SK-N-SH (cell line): ENCODE measurements around the gene CTNNA3. TPM values are rescaled to one million over a fixed set of nuclear protein-coding genes. Genes with fewer than 3 reads are reported as not detected.

Experiments used
- CTCF ChIA-PET: fragments of 300-600, 350-600 bp; formaldehyde crosslinking; extraction: SDS; loops from one replicate; lab custom pipeline; 2021; lab: Yijun Ruan, JAX
- POLR2A ChIA-PET: fragments of 350-600 bp; sonication (Branson Sonifier 250); formaldehyde crosslinking; extraction: SDS; loops from one replicate; lab custom pipeline; 2020; ENCODE audit warnings: antibody characterized with exemption, inconsistent platforms; lab: Yijun Ruan, JAX
- DNase-seq: peaks from one replicate; pipeline ENCODE4 v3.0.0; 2012
- H2AFZ ChIP-seq: fragments of 200-600 bp; sonication (generic); 2 replicates; pipeline ENCODE4 v1.8.1; 2016; ENCODE audit warnings: antibody characterized with exemption, mild to moderate bottlenecking, low read depth
- H3F3A ChIP-seq: fragments of 200-600 bp; sonication (generic); replicated peaks from 2 replicates; pipeline ENCODE3; 2016; ENCODE audit warnings: antibody characterized with exemption, mild to moderate bottlenecking; ENCODE audit not compliant: insufficient read depth
- H3K27ac ChIP-seq, 2 experiments: fragments of 200-500 bp in 1 of 2; fragments of 200-600 bp in 1 of 2; sonication (Bioruptor generic) in 1 of 2; sonication (generic), shearing (Covaris generic) in 1 of 2; 2 replicates each; pipeline versions ENCODE4 v1.5.1 to v1.6.1; 2014 to 2016; ENCODE audit warnings: low read depth in 2 of 2, inconsistent platforms in 1 of 2, low read length in 1 of 2, mild to moderate bottlenecking in 1 of 2, mixed read lengths in 1 of 2
- H3K27me3 ChIP-seq: fragments of 200-600 bp; sonication (generic), shearing (Covaris generic); 2 replicates; pipeline ENCODE4 v1.6.1; 2016; ENCODE audit warnings: mixed run types; ENCODE audit not compliant: insufficient read depth
- H3K36me3 ChIP-seq, 2 experiments: fragments of 200-500 bp in 1 of 2; fragments of 200-600 bp in 1 of 2; sonication (Bioruptor generic) in 1 of 2; sonication (generic) in 1 of 2; replicated peaks in 1 of 2; 2 replicates each; pipeline versions ENCODE3 to v1.5.1; 2014 to 2016; ENCODE audit warnings: low read length in 1 of 2, mild to moderate bottlenecking in 1 of 2; ENCODE audit not compliant: insufficient read depth in 2 of 2, control insufficient read depth in 1 of 2
- H3K4me1 ChIP-seq, 2 experiments: fragments of 200-500 bp in 1 of 2; fragments of 200-600 bp in 1 of 2; sonication (Bioruptor generic) in 1 of 2; sonication (generic), shearing (Covaris generic) in 1 of 2; 2 replicates each; pipeline versions ENCODE4 v1.5.1 to v1.6.1; 2014 to 2016; ENCODE audit warnings: low read depth in 1 of 2, low read length in 1 of 2, mixed run types in 1 of 2; ENCODE audit not compliant: insufficient read depth in 2 of 2, control insufficient read depth in 1 of 2
- H3K4me2 ChIP-seq: fragments of 200-600 bp; sonication (generic), shearing (Covaris generic); 2 replicates; pipeline ENCODE4 v1.6.1; 2017; ENCODE audit warnings: mixed run types
- H3K4me3 ChIP-seq, 2 experiments: fragments of 200-500 bp in 1 of 2; fragments of 200-600 bp in 1 of 2; sonication (Bioruptor generic) in 1 of 2; sonication (generic), shearing (Covaris generic) in 1 of 2; 2 replicates each; pipeline versions ENCODE4 v1.5.1 to v1.8.1; 2014 to 2016; ENCODE audit warnings: low read depth in 2 of 2, inconsistent platforms in 1 of 2, low read length in 1 of 2, mild to moderate bottlenecking in 1 of 2, mixed read lengths in 1 of 2, moderate library complexity in 1 of 2
- H3K79me2 ChIP-seq: fragments of 200-600 bp; sonication (generic); 2 replicates; pipeline ENCODE4 v1.8.1; 2017; ENCODE audit warnings: mild to moderate bottlenecking; ENCODE audit not compliant: insufficient read depth
- H3K9ac ChIP-seq: fragments of 200-600 bp; sonication (generic); 2 replicates; pipeline ENCODE4 v1.6.1; 2017; ENCODE audit warnings: mixed run types
- H3K9me2 ChIP-seq: fragments of 200-600 bp; sonication (generic); 2 replicates; pipeline ENCODE4 v1.6.1; 2017; ENCODE audit warnings: mixed run types
- H3K9me3 ChIP-seq: fragments of 200-600 bp; sonication (generic); 2 replicates; pipeline ENCODE4 v1.6.1; 2017; ENCODE audit warnings: mixed run types, mild to moderate bottlenecking, moderate library complexity
- H4K20me1 ChIP-seq: fragments of 200-600 bp; sonication (generic); 2 replicates; pipeline ENCODE4 v1.6.1; 2017; ENCODE audit warnings: mild to moderate bottlenecking, mixed run types; ENCODE audit not compliant: insufficient read depth
- CHD2 ChIP-seq: fragments of 150-350 bp; IDR thresholded peaks from 2 replicates; pipeline ENCODE4 v1.6.1; 2018; ENCODE audit warnings: low read length; ENCODE audit not compliant: partially characterized antibody
- EZH2phosphoT487 ChIP-seq: fragments of 200-600 bp; sonication (generic); IDR thresholded peaks from 2 replicates; pipeline ENCODE4 v1.6.1; 2017; ENCODE audit warnings: low read depth, mixed run types, mild to moderate bottlenecking, antibody characterized with exemption, moderate library complexity, borderline replicate concordance
- FOSL2 ChIP-seq: IDR thresholded peaks from 2 replicates; pipeline ENCODE4 v1.4.0; 2012; ENCODE audit warnings: low read depth, mild to moderate bottlenecking, moderate library complexity, borderline replicate concordance
- FOXJ3 ChIP-seq: sonication (generic); formaldehyde crosslinking; IDR thresholded peaks from 2 replicates; pipeline ENCODE4 v1.5.1; 2020; ENCODE audit warnings: mild to moderate bottlenecking, missing genetic modification reagents
- GABPA ChIP-seq: IDR thresholded peaks from 2 replicates; pipeline ENCODE4 v1.4.0; 2012; ENCODE audit warnings: low read depth, mild to moderate bottlenecking
- NFIC ChIP-seq: IDR thresholded peaks from 2 replicates; pipeline ENCODE4 v1.4.0; 2012; ENCODE audit warnings: borderline replicate concordance
- RAD21 ChIP-seq: IDR thresholded peaks from 2 replicates; pipeline ENCODE4 v1.6.1; 2012; ENCODE audit warnings: mild to moderate bottlenecking, low read length
- RCOR1 ChIP-seq: fragments of 150-350 bp; IDR thresholded peaks from 2 replicates; pipeline ENCODE4 v1.6.1; 2017; ENCODE audit warnings: antibody characterized with exemption, low read length
- RFX5 ChIP-seq: IDR thresholded peaks from 2 replicates; pipeline ENCODE4 v1.6.1; 2012; ENCODE audit warnings: mild to moderate bottlenecking, improper control_type of control experiment, low read length
- SMC3 ChIP-seq: IDR thresholded peaks from 2 replicates; pipeline ENCODE4 v1.6.1; 2012; ENCODE audit warnings: low read depth, low read length, improper control_type of control experiment
- TAF1 ChIP-seq: IDR thresholded peaks from 2 replicates; pipeline ENCODE4 v1.6.1; 2012; ENCODE audit warnings: low read depth, mild to moderate bottlenecking, low read length, moderate library complexity, borderline replicate concordance
- TCF12 ChIP-seq: IDR thresholded peaks from 2 replicates; pipeline ENCODE4 v1.4.0; 2012
- WGBS: methylation state at CpG from one replicate; pipeline ENCODE4 v1.1.6; 2017; ENCODE audit warnings: low lambda C conversion rate; 5-methylcytosine and 5-hydroxymethylcytosine counted together
- polyA plus RNA-seq, 3 experiments: library from polyadenylated mRNA; depleted of rRNA; stranded (reverse); fragments of >200 nt; gene quantifications; 2 replicates each; pipeline ENCODE4 v1.2.3, GENCODE V29; 2012
- TF ChIP-seq, protein P1 (sequence below): IDR thresholded peaks from 2 replicates; pipeline ENCODE4 v1.4.0; 2012; ENCODE audit warnings: low read depth
- TF ChIP-seq, protein P2 (sequence below): fragments of 200-600 bp; sonication (generic); IDR thresholded peaks from 2 replicates; pipeline ENCODE4 v1.6.1; 2017; ENCODE audit warnings: antibody characterized with exemption, mild to moderate bottlenecking, moderate library complexity
- TF ChIP-seq, protein P3 (sequence below): IDR thresholded peaks from 2 replicates; pipeline ENCODE4; 2012

The CTNNA3 gene
- polyA plus RNA-seq, 1 of the 3 experiments (the other 2 are of a cell fraction) = not detected

DNA sequence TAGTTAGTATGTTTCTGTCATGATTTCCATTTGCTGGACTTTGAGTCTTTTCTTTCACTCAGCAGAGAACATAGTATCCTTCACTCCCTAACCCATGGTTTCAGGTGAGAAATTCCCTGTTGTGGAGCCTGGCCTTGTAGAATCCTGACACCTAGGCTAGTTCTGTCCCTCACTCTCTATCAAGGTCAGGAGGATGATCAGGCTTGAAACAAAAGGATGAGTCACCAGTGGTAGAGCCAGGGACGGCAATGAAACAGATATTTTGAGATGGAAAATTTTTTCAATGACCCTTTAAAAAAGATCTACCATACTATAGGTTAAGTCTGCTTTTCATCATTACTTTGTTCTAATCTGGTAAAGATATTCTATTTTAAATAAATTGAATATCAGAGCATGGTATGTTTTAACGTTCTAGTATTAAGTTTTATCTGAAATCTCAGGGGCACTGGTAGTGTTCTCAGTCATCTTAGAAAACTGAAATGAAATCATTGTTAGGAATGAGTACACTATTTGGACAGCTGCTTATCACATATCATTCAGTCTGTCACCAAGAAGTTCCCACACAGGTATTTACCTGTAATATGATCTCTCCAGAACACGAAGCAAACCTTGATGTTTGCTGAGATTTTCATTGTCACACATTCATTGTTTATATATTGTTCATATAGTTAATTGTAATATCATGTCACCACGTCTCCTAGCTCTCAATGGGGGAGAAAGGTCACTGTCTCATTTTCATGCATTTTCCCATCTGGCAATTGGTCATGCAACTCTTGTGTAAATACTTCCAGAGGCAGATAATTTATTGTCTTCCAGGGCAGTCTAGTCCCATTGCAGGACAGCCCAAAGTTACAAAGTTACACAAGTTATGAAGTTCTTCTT, 1070.0 kb downstream of the CTNNA3 start:
- Histone ChIP-seq H4K20me1 (no peaks in the 10 kb centered on the region), H3K79me2 (no peaks in the 10 kb centered on the region), H3K9me3 (no peaks in the 10 kb centered on the region), H3K4me2 (no peak overlapping the region), H3F3A (no peaks in the 10 kb centered on the region), H2AFZ (no peak overlapping the region), H3K4me3 (no peak overlapping the region), H3K9ac (no peak overlapping the region), H3K27ac (no peak overlapping the region), H3K9me2 (peaks cover 6% of the 10 kb centered on the region; the same call in 1 of the 2 replicates), H3K27me3 (no peaks in the 10 kb centered on the region), H3K4me1 (no peaks in the 10 kb centered on the region), H3K36me3 (no peaks in the 10 kb centered on the region)
- TF ChIP-seq TCF12 = no peak
- TF ChIP-seq, protein P1, sequence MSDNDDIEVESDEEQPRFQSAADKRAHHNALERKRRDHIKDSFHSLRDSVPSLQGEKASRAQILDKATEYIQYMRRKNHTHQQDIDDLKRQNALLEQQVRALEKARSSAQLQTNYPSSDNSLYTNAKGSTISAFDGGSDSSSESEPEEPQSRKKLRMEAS = no peak
- no peak for TF ChIP-seq NFIC
- TF ChIP-seq FOSL2 = no peak
- no peak for TF ChIP-seq TAF1
- TF ChIP-seq SMC3 = no peak
- TF ChIP-seq RCOR1 = no peak
- TF ChIP-seq CHD2 = no peak
- TF ChIP-seq, protein P2, sequence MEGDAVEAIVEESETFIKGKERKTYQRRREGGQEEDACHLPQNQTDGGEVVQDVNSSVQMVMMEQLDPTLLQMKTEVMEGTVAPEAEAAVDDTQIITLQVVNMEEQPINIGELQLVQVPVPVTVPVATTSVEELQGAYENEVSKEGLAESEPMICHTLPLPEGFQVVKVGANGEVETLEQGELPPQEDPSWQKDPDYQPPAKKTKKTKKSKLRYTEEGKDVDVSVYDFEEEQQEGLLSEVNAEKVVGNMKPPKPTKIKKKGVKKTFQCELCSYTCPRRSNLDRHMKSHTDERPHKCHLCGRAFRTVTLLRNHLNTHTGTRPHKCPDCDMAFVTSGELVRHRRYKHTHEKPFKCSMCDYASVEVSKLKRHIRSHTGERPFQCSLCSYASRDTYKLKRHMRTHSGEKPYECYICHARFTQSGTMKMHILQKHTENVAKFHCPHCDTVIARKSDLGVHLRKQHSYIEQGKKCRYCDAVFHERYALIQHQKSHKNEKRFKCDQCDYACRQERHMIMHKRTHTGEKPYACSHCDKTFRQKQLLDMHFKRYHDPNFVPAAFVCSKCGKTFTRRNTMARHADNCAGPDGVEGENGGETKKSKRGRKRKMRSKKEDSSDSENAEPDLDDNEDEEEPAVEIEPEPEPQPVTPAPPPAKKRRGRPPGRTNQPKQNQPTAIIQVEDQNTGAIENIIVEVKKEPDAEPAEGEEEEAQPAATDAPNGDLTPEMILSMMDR = no peak
- TF ChIP-seq, protein P3, sequence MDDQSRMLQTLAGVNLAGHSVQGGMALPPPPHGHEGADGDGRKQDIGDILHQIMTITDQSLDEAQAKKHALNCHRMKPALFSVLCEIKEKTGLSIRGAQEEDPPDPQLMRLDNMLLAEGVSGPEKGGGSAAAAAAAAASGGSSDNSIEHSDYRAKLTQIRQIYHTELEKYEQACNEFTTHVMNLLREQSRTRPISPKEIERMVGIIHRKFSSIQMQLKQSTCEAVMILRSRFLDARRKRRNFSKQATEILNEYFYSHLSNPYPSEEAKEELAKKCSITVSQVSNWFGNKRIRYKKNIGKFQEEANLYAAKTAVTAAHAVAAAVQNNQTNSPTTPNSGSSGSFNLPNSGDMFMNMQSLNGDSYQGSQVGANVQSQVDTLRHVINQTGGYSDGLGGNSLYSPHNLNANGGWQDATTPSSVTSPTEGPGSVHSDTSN = no peak
- no peak for TF ChIP-seq RAD21
- no peak for TF ChIP-seq FOXJ3 (CRISPR knock-in tag)
- no peak for TF ChIP-seq EZH2phosphoT487
- POLR2A ChIA-PET = no interaction called here
- DNase-seq = no peak
- CTCF ChIA-PET = no interaction called here
- 2% methylated on average over 4 of the region's 4 CpGs for WGBS

DNA sequence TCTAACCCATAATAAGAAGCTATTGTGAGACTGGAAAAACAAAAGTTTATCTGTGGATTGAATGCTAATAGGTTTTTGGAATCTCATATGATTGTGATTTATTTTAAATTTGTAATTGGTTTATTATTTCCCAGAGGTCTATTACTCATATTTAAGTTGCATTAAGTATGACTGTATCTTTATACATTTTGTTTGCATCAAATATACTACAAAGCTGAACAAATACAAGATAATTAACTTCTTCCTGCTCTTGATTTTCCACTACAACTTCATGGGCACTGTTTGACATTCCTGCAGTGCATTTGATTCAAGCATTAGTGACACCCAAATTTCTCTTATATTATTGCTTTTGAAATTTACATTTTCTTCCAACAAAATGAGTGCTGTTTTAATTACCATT, 1073.9 kb downstream of the CTNNA3 start:
- H3K4me2 ChIP-seq = no peak overlapping the region
- no peaks in the 10 kb centered on the region for H3K79me2 ChIP-seq
- ChIA-PET POLR2A (no interaction called here), CTCF (no interaction called here)
- H3K9ac ChIP-seq = no peak overlapping the region
- H3K36me3 ChIP-seq = no peaks in the 10 kb centered on the region
- H3K9me2 ChIP-seq = 0 out of 2 replicates have a peak, but pooled peaks cover 3% of the 10 kb centered on the region
- TF ChIP-seq GABPA (no peak), RFX5 (no peak), TCF12 (no peak)
- no peaks in the 10 kb centered on the region for H3K9me3 ChIP-seq
- H3K27ac ChIP-seq = no peak overlapping the region
- no peaks in the 10 kb centered on the region for H3K27me3 ChIP-seq
- no peak for DNase-seq
- no peaks in the 10 kb centered on the region for H4K20me1 ChIP-seq
- H2AFZ ChIP-seq = no peak overlapping the region
- no peak overlapping the region for H3K4me3 ChIP-seq
- H3K4me1 ChIP-seq = no peaks in the 10 kb centered on the region
- no peaks in the 10 kb centered on the region for H3F3A ChIP-seq
